ENCODE measurements around the gene SPON1.

The SPON1 gene

DNA sequence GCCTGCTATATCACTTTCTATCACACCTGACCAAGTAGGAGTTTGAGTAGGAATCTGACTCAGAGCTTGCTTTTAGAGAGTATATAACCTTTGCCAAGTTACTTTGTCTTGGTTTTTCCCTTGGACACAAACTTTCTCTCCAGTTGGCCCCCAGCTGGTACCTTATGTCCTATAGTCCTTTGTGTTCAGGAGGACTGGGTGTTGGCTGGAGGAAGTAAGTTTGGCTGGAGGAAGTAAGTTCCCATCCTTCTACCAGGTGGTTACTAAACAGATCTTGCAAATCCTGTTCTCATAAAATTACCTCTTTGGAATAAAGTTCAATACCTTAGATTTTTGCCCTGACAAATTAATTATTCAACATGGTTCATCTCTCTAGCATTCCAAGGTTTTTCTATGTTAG, 37.2 kb downstream of the SPON1 start:
- TF ChIP-seq REST (IDR thresholded peaks at IDR 0.05; ENCODE audit: insufficient read depth in 1 of 2, low read depth in 2 of 2, low read length in 2 of 2) (no peak), TAF1 (IDR thresholded peaks at IDR 0.05; ENCODE audit: borderline replicate concordance, insufficient read depth, low read length) (no peak), POLR2AphosphoS5 (IDR thresholded peaks at IDR 0.05; ENCODE audit: low read depth, low read length) (no peak), FOXP2 (optimal IDR thresholded peaks at IDR 0.05; ENCODE audit: borderline replicate concordance, extremely low read depth, extremely low read length, insufficient read depth) (no peak), SIN3A (IDR thresholded peaks at IDR 0.05; ENCODE audit: borderline replicate concordance, insufficient read depth, low read length) (no peak)

DNA sequence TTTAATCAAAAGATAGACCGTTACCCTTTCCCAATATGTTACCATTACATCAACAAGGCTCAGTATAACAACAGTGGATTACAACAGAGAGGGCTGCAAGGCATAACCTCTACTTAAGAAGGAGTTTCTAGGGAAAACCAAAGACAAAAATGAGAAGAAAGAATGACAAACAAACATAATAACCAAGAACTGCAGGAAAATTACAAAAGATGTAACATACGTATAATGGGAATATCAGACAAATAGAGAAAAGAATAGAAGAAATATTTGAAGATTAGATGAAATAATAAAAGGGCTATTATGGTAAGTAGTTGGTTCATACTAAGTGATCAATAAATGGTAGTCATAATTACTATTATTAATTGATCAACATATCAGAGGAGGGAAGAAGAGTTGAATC, 39.1 kb downstream of the SPON1 start:
- TF ChIP-seq POLR2AphosphoS5 (IDR thresholded peaks at IDR 0.05; ENCODE audit: low read depth, low read length) (no peak), SIN3A (IDR thresholded peaks at IDR 0.05; ENCODE audit: borderline replicate concordance, insufficient read depth, low read length) (no peak), TAF1 (IDR thresholded peaks at IDR 0.05; ENCODE audit: borderline replicate concordance, insufficient read depth, low read length) (no peak), REST (IDR thresholded peaks at IDR 0.05; ENCODE audit: insufficient read depth in 1 of 2, low read depth in 2 of 2, low read length in 2 of 2) (no peak), FOXP2 (optimal IDR thresholded peaks at IDR 0.05; ENCODE audit: borderline replicate concordance, extremely low read depth, extremely low read length, insufficient read depth) (no peak)

DNA sequence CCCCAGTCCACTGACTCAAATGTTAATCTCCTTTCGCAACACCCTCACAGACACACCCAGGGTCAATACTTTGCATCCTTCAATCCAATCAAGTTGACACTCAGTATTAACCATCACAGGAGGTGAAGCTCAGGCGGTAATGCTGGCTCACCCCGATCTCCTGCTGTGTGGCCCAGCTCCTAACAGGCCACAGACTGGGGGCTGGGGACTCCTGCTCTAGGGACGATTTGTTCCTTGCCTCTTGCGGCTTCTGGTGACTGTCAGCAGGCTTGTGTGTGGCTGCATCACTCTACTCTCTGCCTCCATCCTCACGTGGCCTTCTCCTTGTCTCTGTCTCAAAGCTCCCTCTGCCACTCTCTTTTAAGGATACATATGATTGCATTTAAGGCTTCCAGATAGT, 45.0 kb downstream of the SPON1 start:
- TF ChIP-seq POLR2AphosphoS5 (IDR thresholded peaks at IDR 0.05; ENCODE audit: low read depth, low read length) (no peak), SIN3A (IDR thresholded peaks at IDR 0.05; ENCODE audit: borderline replicate concordance, insufficient read depth, low read length) (no peak), REST (IDR thresholded peaks at IDR 0.05; ENCODE audit: insufficient read depth in 1 of 2, low read depth in 2 of 2, low read length in 2 of 2) (no peak), TAF1 (IDR thresholded peaks at IDR 0.05; ENCODE audit: borderline replicate concordance, insufficient read depth, low read length) (no peak), FOXP2 (optimal IDR thresholded peaks at IDR 0.05; ENCODE audit: borderline replicate concordance, extremely low read depth, extremely low read length, insufficient read depth) (no peak)

- TF ChIP-seq TAF1 (IDR thresholded peaks at IDR 0.05; ENCODE audit: borderline replicate concordance, insufficient read depth, low read length) (no peak), FOXP2 (optimal IDR thresholded peaks at IDR 0.05; ENCODE audit: borderline replicate concordance, extremely low read depth, extremely low read length, insufficient read depth) (no peak), SIN3A (IDR thresholded peaks at IDR 0.05; ENCODE audit: borderline replicate concordance, insufficient read depth, low read length) (no peak), REST (IDR thresholded peaks at IDR 0.05; ENCODE audit: insufficient read depth in 1 of 2, low read depth in 2 of 2, low read length in 2 of 2) (no peak), POLR2AphosphoS5 (IDR thresholded peaks at IDR 0.05; ENCODE audit: low read depth, low read length) (no peak)
Observed at GRCh38 chr11:14010665-14011064, 48.1 kb downstream of the SPON1 start.

- TF ChIP-seq TAF1 (IDR thresholded peaks at IDR 0.05; ENCODE audit: borderline replicate concordance, insufficient read depth, low read length) (no peak), REST (IDR thresholded peaks at IDR 0.05; ENCODE audit: insufficient read depth in 1 of 2, low read depth in 2 of 2, low read length in 2 of 2) (no peak)
Observed at GRCh38 chr11:14012846-14013245, 50.3 kb downstream of the SPON1 start.

Data from PFSK-1 (cell line).